T-helper 1 cell treated with Interleukin-12 subunit alpha and Interleukin-12 subunit beta and Interleukin-4 antibody, amounts not matched to agents 30 μg/mL and 1 μg/mL, for 36 hours (primary cell): ENCODE data around the gene PLEKHG4.

ENCODE experiments used
- H3K27ac Mint-ChIP-seq: one replicate; pipeline ENCODE4 v1.8.0; 2021; ENCODE audit warnings: mild to moderate bottlenecking, mixed read lengths
- H3K27me3 Mint-ChIP-seq: one replicate; pipeline ENCODE4 v1.8.0; 2021; ENCODE audit warnings: low read depth, mixed read lengths
- H3K36me3 Mint-ChIP-seq: one replicate; pipeline ENCODE4 v1.8.0; 2021; ENCODE audit warnings: low read depth, mixed read lengths
- H3K4me1 Mint-ChIP-seq: one replicate; pipeline ENCODE4 v1.8.0; 2021; ENCODE audit warnings: low read depth, mixed read lengths
- H3K4me3 Mint-ChIP-seq: one replicate; pipeline ENCODE4 v1.8.0; 2021; ENCODE audit warnings: mild to moderate bottlenecking, moderate library complexity, mixed read lengths
- H3K9me3 Mint-ChIP-seq: one replicate; pipeline ENCODE4 v1.8.0; 2021; ENCODE audit warnings: mixed read lengths

PLEKHG4 gene

DNA sequence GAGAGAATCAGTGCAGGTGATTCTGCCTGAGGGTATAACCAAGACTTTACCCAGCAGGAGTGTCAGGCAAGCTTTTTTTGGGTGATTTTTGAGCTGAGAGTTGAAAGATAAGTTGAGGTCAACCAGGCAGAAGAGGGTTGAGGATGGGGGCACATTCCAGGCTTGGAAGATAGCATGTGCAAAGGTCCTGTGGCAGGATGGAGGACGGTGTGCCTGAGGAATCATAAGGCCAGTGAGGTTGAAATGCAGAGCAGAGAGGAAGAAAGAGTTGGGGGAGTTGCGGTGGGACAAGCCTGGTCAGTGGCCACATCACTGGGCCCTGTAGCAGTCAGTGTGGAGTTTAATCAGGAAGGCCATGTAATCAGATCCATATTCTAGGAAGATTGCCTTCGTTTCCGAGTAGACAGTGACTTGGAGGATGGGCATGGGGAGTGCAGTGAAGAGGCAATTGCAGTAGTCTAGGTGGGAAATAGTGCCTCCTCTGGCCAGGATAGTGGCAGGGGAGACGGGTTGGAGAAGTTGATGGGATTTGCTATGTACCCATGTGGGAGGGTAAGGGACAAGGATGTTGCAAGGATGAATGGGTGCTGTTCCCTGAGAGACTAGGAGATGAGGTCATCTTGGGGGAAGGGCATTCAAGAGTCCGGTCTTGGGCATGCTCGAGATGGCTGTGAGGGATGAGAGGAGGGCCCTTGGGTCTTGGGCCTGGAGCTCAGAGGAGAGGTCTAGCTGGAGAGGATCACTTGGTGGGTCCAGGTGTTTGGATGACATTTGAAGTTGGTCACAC, 3.9 kb downstream of the PLEKHG4 start:
- Mint-ChIP-seq H3K27me3 (no peaks in the 10 kb centered on the region), H3K4me1 (no peaks in the 10 kb centered on the region), H3K9me3 (no peaks in the 10 kb centered on the region), H3K4me3 (no peak overlapping the region), H3K36me3 (peaks cover 1% of the 10 kb centered on the region), H3K27ac (no peak overlapping the region)

DNA sequence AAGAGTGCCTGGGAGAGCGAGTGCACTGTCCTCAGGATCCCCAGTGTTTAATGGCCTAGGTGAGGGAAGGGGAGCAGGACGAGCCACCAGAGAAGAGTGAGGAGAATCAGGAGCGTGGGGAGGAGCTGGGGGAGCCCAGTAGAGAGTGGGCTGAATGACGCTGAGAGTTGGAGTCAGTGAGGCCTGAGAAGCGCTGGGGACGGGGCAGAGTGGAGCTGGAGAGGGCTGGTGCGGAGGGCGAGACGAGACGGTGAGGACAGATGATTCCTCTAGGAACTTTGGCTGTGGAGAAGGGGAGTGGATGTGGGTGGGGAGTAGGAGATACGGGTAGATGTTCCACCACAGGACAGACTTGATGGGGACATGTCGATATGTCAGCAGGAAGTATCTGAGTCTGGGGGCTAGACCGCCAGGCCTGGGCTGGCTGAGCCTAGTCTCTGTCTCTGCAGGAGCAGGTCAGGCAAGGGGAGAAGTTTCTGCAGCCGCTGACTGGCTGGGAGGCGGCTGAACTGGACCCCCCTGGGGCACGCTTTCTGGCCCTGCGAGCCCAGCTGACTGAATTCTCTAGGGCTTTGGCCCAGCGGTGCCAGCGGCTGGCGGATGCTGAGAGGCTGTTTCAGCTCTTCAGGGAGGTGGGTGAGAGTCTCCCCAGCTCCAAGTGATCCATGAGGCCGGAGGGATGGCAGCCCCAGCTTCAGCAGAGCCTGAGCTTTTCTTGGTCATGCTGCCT, 4.7 kb downstream of the PLEKHG4 start:
- Mint-ChIP-seq H3K4me1 (no peaks in the 10 kb centered on the region), H3K27me3 (no peaks in the 10 kb centered on the region), H3K9me3 (no peaks in the 10 kb centered on the region), H3K4me3 (no peak overlapping the region), H3K36me3 (peaks cover 1% of the 10 kb centered on the region), H3K27ac (no peak overlapping the region)

- Mint-ChIP-seq H3K27me3 (no peaks in the 10 kb centered on the region), H3K4me3 (no peak overlapping the region), H3K9me3 (no peaks in the 10 kb centered on the region), H3K4me1 (no peaks in the 10 kb centered on the region), H3K27ac (no peak overlapping the region), H3K36me3 (peaks cover 1% of the 10 kb centered on the region)
These were observed 5.6 kb downstream of the PLEKHG4 start for GRCh38 chr16:67284699-67285646.

- no peak overlapping the region for H3K4me3 Mint-ChIP-seq
- peaks cover 1% of the 10 kb centered on the region for H3K36me3 Mint-ChIP-seq
- H3K27me3 Mint-ChIP-seq = no peaks in the 10 kb centered on the region
- no peak overlapping the region for H3K27ac Mint-ChIP-seq
- no peaks in the 10 kb centered on the region for H3K9me3 Mint-ChIP-seq
- H3K4me1 Mint-ChIP-seq = no peaks in the 10 kb centered on the region
These were observed 7.3 kb downstream of the PLEKHG4 start for GRCh38 chr16:67286441-67287235.

- H3K4me1 Mint-ChIP-seq = no peaks in the 10 kb centered on the region
- no peaks in the 10 kb centered on the region for H3K9me3 Mint-ChIP-seq
- H3K36me3 Mint-ChIP-seq = peaks cover 1% of the 10 kb centered on the region
- H3K4me3 Mint-ChIP-seq = no peak overlapping the region
- no peak overlapping the region for H3K27ac Mint-ChIP-seq
- no peaks in the 10 kb centered on the region for H3K27me3 Mint-ChIP-seq
These were observed 8.6 kb downstream of the PLEKHG4 start for GRCh38 chr16:67287960-67288359.

DNA sequence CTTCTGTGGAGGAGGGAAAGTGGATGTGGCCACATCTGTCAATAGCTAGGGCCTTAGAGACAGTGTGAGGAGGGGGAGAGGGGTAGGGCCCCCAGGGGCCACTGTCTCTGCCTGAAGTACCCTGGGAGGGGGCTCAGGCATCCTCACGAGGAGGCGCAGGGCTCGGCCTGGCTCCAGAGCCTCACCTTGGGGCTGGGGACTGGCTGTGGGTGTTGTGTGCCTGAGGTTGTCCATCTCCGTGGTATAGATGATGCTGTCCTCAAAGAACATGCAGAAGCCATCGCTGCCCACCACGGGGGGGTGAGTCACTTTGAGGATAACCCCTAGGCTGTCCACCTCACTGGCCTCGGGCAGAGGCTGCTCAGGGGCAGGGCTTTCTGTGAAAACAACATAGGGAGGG, 12.1 kb downstream of the PLEKHG4 start:
- H3K4me1 Mint-ChIP-seq = no peaks in the 10 kb centered on the region
- H3K9me3 Mint-ChIP-seq = no peaks in the 10 kb centered on the region
- no peaks in the 10 kb centered on the region for H3K27me3 Mint-ChIP-seq
- no peak overlapping the region for H3K4me3 Mint-ChIP-seq
- H3K36me3 Mint-ChIP-seq = peaks cover 1% of the 10 kb centered on the region
- H3K27ac Mint-ChIP-seq = no peak overlapping the region

DNA sequence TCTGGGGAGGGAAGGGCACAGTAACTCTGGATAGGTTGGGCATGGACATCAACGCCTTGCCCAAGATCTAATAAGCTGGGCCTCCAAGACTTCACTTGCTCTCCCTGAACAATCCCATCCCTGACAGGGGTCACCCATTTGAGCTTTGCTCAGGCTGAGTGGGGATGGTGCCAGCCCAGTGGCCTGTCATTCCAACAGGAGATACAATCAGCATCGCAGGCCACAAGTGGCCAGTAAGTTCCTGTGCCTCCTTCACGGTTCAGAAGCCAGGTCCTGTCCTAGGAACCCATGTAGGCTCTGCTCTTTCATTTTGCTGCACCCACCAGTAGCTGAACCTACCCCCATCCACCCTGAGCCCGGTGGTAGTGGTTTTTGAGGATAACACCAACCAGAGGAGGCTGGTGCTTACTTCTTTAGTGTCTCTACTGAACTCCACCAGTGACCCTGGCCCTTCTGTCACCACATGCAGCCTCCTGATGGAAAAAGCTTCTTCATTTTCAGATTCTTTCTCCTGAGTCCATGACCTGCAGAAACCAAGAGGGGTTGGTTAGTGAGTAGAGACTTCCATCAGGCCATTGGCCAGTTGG, 14.9 kb downstream of the PLEKHG4 start:
- H3K4me1 Mint-ChIP-seq = no peaks in the 10 kb centered on the region
- H3K27ac Mint-ChIP-seq = no peak overlapping the region
- no peaks in the 10 kb centered on the region for H3K9me3 Mint-ChIP-seq
- no peak overlapping the region for H3K4me3 Mint-ChIP-seq
- no peaks in the 10 kb centered on the region for H3K36me3 Mint-ChIP-seq
- no peaks in the 10 kb centered on the region for H3K27me3 Mint-ChIP-seq

DNA sequence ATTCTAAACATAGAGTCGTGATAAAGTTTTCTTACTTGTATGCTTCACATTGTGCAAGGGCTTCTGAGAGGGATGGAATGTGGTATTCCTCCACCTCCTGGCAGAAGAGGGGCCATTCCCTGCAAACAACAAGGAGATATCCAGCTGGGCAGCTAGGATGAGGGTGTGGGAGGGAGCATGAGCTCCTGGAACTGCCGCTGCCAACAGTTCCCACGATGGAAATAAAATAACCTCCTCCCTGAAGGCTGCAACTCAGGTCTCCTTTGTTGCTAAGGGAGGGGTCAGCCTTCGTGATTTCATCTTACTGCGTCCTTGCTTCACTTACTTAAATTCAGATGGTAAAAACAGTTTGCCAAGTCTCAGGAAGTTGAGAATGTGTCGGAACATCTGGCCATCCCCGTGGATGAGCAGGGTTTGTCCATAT, 15.6 kb downstream of the PLEKHG4 start:
- no peaks in the 10 kb centered on the region for H3K9me3 Mint-ChIP-seq
- H3K4me1 Mint-ChIP-seq = no peaks in the 10 kb centered on the region
- H3K27me3 Mint-ChIP-seq = no peaks in the 10 kb centered on the region
- no peaks in the 10 kb centered on the region for H3K36me3 Mint-ChIP-seq
- H3K4me3 Mint-ChIP-seq = no peak overlapping the region
- H3K27ac Mint-ChIP-seq = no peak overlapping the region

DNA sequence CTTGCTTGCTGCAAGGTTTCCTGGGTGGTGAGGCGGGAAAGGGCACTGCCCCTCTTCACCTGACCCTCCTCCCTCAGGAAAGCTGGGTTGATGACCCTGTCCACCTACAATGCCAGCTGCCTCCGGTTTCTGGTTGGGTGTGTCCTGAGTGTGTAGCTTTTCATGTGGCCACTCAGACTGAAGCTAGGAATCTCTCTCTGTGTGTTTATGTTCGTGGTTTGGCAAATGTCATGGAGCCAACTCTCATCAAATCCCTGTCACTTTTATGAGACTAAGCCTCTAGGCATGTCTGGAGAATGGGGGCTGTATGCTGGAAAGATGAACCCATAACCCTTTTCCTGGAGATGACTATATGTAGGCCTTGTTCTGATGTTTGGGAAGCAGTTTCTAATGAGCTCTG, 17.1 kb downstream of the PLEKHG4 start:
- H3K4me3 Mint-ChIP-seq = no peak overlapping the region
- H3K27ac Mint-ChIP-seq = no peak overlapping the region
- no peaks in the 10 kb centered on the region for H3K4me1 Mint-ChIP-seq
- no peaks in the 10 kb centered on the region for H3K27me3 Mint-ChIP-seq
- no peaks in the 10 kb centered on the region for H3K9me3 Mint-ChIP-seq
- H3K36me3 Mint-ChIP-seq = no peaks in the 10 kb centered on the region

GRCh38 chr16:67298277-67298676, 18.9 kb downstream of the PLEKHG4 start:
- H3K27me3 Mint-ChIP-seq = no peaks in the 10 kb centered on the region
- H3K36me3 Mint-ChIP-seq = no peaks in the 10 kb centered on the region
- H3K4me1 Mint-ChIP-seq = no peaks in the 10 kb centered on the region
- H3K9me3 Mint-ChIP-seq = no peaks in the 10 kb centered on the region
- no peak overlapping the region for H3K27ac Mint-ChIP-seq
- H3K4me3 Mint-ChIP-seq = no peak overlapping the region

DNA sequence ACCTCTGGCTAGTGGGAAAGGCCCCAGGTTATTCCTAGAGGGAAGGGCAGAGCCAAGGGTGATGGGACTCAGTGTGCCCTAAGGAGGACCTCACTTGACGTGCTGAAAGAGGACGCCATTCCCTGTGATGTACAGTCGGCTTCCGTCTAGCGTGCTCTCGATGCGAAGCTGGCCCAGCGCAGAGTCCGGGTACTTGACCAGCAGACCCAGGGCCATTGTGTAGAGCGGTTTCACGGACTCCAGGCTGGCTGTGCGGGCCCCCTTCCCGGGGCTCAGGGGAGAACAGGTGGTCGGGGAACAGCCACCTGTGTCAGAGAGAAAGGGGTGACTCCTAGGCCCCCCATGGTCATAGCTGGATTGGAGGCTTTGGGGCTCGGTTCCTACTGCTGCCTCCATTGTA, 19.9 kb downstream of the PLEKHG4 start:
- H3K36me3 Mint-ChIP-seq = no peaks in the 10 kb centered on the region
- H3K9me3 Mint-ChIP-seq = no peaks in the 10 kb centered on the region
- no peaks in the 10 kb centered on the region for H3K4me1 Mint-ChIP-seq
- H3K27me3 Mint-ChIP-seq = no peaks in the 10 kb centered on the region
- no peak overlapping the region for H3K4me3 Mint-ChIP-seq
- H3K27ac Mint-ChIP-seq = no peak overlapping the region

GRCh38 chr16:67301080-67301782, 21.9 kb downstream of the PLEKHG4 start:
- Mint-ChIP-seq H3K4me1 (no peaks in the 10 kb centered on the region), H3K4me3 (no peak overlapping the region), H3K9me3 (no peaks in the 10 kb centered on the region), H3K27ac (no peak overlapping the region), H3K36me3 (no peaks in the 10 kb centered on the region), H3K27me3 (no peaks in the 10 kb centered on the region)

GRCh38 chr16:67302076-67302475, 22.7 kb downstream of the PLEKHG4 start:
- Mint-ChIP-seq H3K9me3 (no peaks in the 10 kb centered on the region), H3K4me3 (no peak overlapping the region), H3K27ac (no peak overlapping the region), H3K36me3 (no peaks in the 10 kb centered on the region), H3K4me1 (no peaks in the 10 kb centered on the region), H3K27me3 (no peaks in the 10 kb centered on the region)
